HG02852 (cell line): ENCODE measurements around the gene BCAS3.

Source experiments
- ATAC-seq: cut with Tn5 transposase; IDR thresholded peaks from one replicate; pipeline ENCODE4 v1.9.1; 2021; ENCODE audit warnings: mild to moderate bottlenecking, moderate library complexity; ENCODE audit not compliant: unreplicated experiment

BCAS3 gene

GRCh38 chr17:61177351-61177750, 499.7 kb downstream of the BCAS3 start:
- no peak for ATAC-seq

GRCh38 chr17:61178284-61178683, 500.6 kb downstream of the BCAS3 start:
- no peak for ATAC-seq

- ATAC-seq: no peak
Observed at GRCh38 chr17:61179380-61179806, 501.7 kb downstream of the BCAS3 start.

GRCh38 chr17:61183793-61184192, 506.1 kb downstream of the BCAS3 start:
- ATAC-seq: no peak

- no peak for ATAC-seq
Observed at GRCh38 chr17:61185385-61185784, 507.7 kb downstream of the BCAS3 start.

GRCh38 chr17:61187038-61187437, 509.4 kb downstream of the BCAS3 start:
- no peak for ATAC-seq

GRCh38 chr17:61188081-61188480, 510.4 kb downstream of the BCAS3 start:
- no peak for ATAC-seq

GRCh38 chr17:61189968-61190367, 512.3 kb downstream of the BCAS3 start:
- ATAC-seq: no peak

GRCh38 chr17:61196302-61196704, 518.7 kb downstream of the BCAS3 start:
- ATAC-seq: no peak

GRCh38 chr17:61196799-61197198, 519.1 kb downstream of the BCAS3 start:
- no peak for ATAC-seq

- no peak for ATAC-seq
Observed at GRCh38 chr17:61199431-61200338, 522.0 kb downstream of the BCAS3 start.

- ATAC-seq: no peak
Observed at GRCh38 chr17:61200339-61200715, 522.7 kb downstream of the BCAS3 start.

GRCh38 chr17:61201211-61201610, 523.6 kb downstream of the BCAS3 start:
- no peak for ATAC-seq

GRCh38 chr17:61202564-61202963, 524.9 kb downstream of the BCAS3 start:
- no peak for ATAC-seq

- ATAC-seq: no peak
Observed at GRCh38 chr17:61203671-61204131, 526.0 kb downstream of the BCAS3 start.

GRCh38 chr17:61204456-61204855, 526.8 kb downstream of the BCAS3 start:
- ATAC-seq: no peak

- ATAC-seq: no peak
Observed at GRCh38 chr17:61205401-61205800, 527.8 kb downstream of the BCAS3 start.

- ATAC-seq: no peak
Observed at GRCh38 chr17:61205931-61206330, 528.3 kb downstream of the BCAS3 start.

GRCh38 chr17:61206922-61207321, 529.3 kb downstream of the BCAS3 start:
- ATAC-seq: no peak

- ATAC-seq: no peak
Observed at GRCh38 chr17:61208301-61209105, 530.9 kb downstream of the BCAS3 start.

- ATAC-seq: no peak
Observed at GRCh38 chr17:61209106-61209439, 531.4 kb downstream of the BCAS3 start.

GRCh38 chr17:61209525-61209924, 531.9 kb downstream of the BCAS3 start:
- ATAC-seq: no peak
